ENCODE measurements around the gene RAD18. TPM values are rescaled to one million over a fixed set of nuclear protein-coding genes. Genes with fewer than 3 reads are reported as not detected.

The RAD18 gene
- total RNA-seq, 4 donors from 2014 or later: 4.7 to 15.6 (median 8.5) TPM

- 73% methylated on average over 4 of the region's 9 CpGs for WGBS
Observed at GRCh38 chr3:8985876-8986275, 22.6 kb upstream of the RAD18 start.

GRCh38 chr3:8985411-8985831 is 22.1 kb upstream of the RAD18 start:
- Histone ChIP-seq H3K9me3 (no peaks in the 10 kb centered on the region), H3K27ac (no peak overlapping the region), H3K27me3 (no peaks in the 10 kb centered on the region), H3K36me3 (peaks cover 2% of the 10 kb centered on the region), H3K4me1 (peaks cover 3% of the 10 kb centered on the region), H3K4me3 (no peak overlapping the region)
- TF ChIP-seq POLR2A (IDR thresholded peaks at IDR 0.05) (no peak), POLR2AphosphoS5 (IDR thresholded peaks at IDR 0.05) (no peak), EP300 (IDR thresholded peaks at IDR 0.05) (no peak)
- TF ChIP-seq, protein P1, sequence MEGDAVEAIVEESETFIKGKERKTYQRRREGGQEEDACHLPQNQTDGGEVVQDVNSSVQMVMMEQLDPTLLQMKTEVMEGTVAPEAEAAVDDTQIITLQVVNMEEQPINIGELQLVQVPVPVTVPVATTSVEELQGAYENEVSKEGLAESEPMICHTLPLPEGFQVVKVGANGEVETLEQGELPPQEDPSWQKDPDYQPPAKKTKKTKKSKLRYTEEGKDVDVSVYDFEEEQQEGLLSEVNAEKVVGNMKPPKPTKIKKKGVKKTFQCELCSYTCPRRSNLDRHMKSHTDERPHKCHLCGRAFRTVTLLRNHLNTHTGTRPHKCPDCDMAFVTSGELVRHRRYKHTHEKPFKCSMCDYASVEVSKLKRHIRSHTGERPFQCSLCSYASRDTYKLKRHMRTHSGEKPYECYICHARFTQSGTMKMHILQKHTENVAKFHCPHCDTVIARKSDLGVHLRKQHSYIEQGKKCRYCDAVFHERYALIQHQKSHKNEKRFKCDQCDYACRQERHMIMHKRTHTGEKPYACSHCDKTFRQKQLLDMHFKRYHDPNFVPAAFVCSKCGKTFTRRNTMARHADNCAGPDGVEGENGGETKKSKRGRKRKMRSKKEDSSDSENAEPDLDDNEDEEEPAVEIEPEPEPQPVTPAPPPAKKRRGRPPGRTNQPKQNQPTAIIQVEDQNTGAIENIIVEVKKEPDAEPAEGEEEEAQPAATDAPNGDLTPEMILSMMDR (IDR thresholded peaks at IDR 0.05): no peak
- DNase-seq (ENCODE audit: low spot score in 2 of 2): no peak
- 94% methylated on average over 17 of the region's 37 CpGs for WGBS

More at GRCh38 chr3:8985876-8986275, 22.6 kb upstream of the RAD18 start:
- Histone ChIP-seq H3K4me3 (no peak overlapping the region), H3K27me3 (no peaks in the 10 kb centered on the region), H3K36me3 (peaks cover 2% of the 10 kb centered on the region), H3K27ac (no peak overlapping the region), H3K4me1 (peaks cover 3% of the 10 kb centered on the region), H3K9me3 (no peaks in the 10 kb centered on the region)
- DNase-seq (ENCODE audit: low spot score in 2 of 2): no peak
- TF ChIP-seq POLR2AphosphoS5 (IDR thresholded peaks at IDR 0.05) (no peak), EP300 (IDR thresholded peaks at IDR 0.05) (no peak), POLR2A (IDR thresholded peaks at IDR 0.05) (no peak)
- TF ChIP-seq, protein P1 (IDR thresholded peaks at IDR 0.05): no peak

GRCh38 chr3:8984526-8984925 is 21.3 kb upstream of the RAD18 start:
- H3K27ac ChIP-seq: no peak overlapping the region
- peaks cover 3% of the 10 kb centered on the region for H3K4me1 ChIP-seq
- H3K9me3 ChIP-seq: no peaks in the 10 kb centered on the region
- no peak for DNase-seq (ENCODE audit: low spot score in 2 of 2)
- TF ChIP-seq POLR2A (IDR thresholded peaks at IDR 0.05) (no peak), EP300 (IDR thresholded peaks at IDR 0.05) (no peak), POLR2AphosphoS5 (IDR thresholded peaks at IDR 0.05) (no peak)
- TF ChIP-seq, protein P1 (IDR thresholded peaks at IDR 0.05): no peak
- no peaks in the 10 kb centered on the region for H3K27me3 ChIP-seq
- peaks cover 2% of the 10 kb centered on the region for H3K36me3 ChIP-seq
- WGBS: 85% methylated on average over 7 of the region's 7 CpGs
- H3K4me3 ChIP-seq: no peak overlapping the region

DNA sequence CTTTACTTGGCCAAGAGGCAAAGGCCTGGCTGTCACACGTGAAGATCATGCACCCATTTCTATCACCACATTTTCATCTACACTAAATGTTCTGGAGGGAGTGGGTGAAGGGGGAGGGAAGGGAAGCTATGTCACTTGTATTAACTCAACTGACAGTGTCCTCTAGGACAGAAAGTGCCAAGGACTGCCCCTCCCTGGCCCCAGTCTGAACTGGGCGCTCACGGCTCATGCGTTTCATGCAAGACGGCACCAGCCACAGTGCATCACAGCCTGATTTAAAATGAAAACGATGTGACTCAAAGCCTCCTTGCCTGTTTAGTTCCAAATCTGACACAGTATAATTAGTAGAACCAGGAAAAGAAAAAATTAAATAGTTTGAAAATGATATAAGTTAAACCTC is 20.8 kb upstream of the RAD18 start:
- WGBS: 90% methylated on average over 6 of the region's 6 CpGs
- peaks cover 4% of the 10 kb centered on the region for H3K9me3 ChIP-seq
- peaks cover 2% of the 10 kb centered on the region for H3K36me3 ChIP-seq
- peaks cover 3% of the 10 kb centered on the region for H3K4me1 ChIP-seq
- no peak for DNase-seq (ENCODE audit: low spot score in 2 of 2)
- no peak overlapping the region for H3K27ac ChIP-seq
- TF ChIP-seq POLR2A (IDR thresholded peaks at IDR 0.05) (no peak), POLR2AphosphoS5 (IDR thresholded peaks at IDR 0.05) (no peak), EP300 (IDR thresholded peaks at IDR 0.05) (no peak)
- TF ChIP-seq, protein P1 (IDR thresholded peaks at IDR 0.05): no peak
- H3K4me3 ChIP-seq: no peak overlapping the region
- H3K27me3 ChIP-seq: no peaks in the 10 kb centered on the region

DNA sequence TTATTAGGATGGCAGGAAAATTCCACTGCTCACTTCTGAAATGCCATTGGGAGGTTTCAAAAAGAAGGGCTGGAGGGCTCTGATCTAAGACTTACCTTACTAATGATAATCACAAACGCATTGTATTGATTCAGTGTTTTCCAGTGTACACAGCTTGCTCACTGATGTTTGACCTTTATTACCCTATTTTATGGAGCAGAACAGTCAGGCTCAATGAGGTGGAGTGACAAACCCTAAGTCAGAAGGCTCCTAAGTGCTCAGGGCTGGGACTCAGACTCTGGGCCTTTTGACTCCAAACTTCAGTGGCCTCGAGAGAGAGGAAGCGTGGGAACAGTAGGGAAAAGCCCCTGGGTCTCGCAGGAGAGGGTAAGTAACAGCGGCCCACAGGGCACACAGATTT is 20.3 kb upstream of the RAD18 start:
- peaks cover 7% of the 10 kb centered on the region for H3K9me3 ChIP-seq
- H3K36me3 ChIP-seq: peaks cover 2% of the 10 kb centered on the region
- 95% methylated on average over 5 of the region's 5 CpGs for WGBS
- H3K27ac ChIP-seq: no peak overlapping the region
- TF ChIP-seq, protein P1 (IDR thresholded peaks at IDR 0.05): no peak
- TF ChIP-seq EP300 (IDR thresholded peaks at IDR 0.05) (no peak), POLR2A (IDR thresholded peaks at IDR 0.05) (no peak), POLR2AphosphoS5 (IDR thresholded peaks at IDR 0.05) (no peak)
- peaks cover 3% of the 10 kb centered on the region for H3K4me1 ChIP-seq
- no peak for DNase-seq (ENCODE audit: low spot score in 2 of 2)
- no peak overlapping the region for H3K4me3 ChIP-seq
- no peaks in the 10 kb centered on the region for H3K27me3 ChIP-seq
